ENCODE data around the gene CDON.

CDON gene

DNA sequence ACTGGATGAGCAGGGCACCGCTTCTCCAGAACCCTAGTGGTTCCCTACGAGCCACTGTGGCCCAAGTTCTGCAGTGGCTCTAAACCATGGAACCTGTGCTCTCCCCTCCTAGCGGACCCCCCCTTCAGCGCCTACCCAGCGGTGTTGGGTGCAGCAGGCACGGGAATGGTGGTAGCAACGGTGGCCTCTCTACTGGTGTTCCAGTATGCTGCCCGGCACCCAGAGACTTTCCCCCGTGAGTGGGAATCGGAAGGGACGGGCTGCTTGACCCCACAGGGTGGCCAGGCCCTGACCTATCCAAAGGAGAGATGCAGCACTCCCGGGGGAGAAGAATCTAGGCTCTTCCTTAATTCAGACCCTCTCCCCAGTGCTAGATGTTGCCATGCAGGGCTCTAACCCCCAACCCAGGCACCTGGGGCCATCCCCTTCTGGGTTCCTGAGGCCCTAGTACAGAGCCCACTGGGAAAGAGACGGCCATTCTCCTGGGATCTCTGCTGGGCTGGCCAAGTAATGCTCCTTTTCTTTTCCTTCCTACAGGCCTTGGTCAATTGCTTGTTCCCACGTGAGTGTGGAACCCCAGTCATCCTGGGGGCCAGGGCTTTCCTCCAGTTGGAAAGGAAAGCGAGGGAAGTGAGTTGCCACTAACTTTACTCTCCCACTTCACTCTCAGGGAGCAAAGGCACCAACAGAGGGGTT lies 107.6 kb downstream of the CDON start:
- DNase-seq = no peak

DNA sequence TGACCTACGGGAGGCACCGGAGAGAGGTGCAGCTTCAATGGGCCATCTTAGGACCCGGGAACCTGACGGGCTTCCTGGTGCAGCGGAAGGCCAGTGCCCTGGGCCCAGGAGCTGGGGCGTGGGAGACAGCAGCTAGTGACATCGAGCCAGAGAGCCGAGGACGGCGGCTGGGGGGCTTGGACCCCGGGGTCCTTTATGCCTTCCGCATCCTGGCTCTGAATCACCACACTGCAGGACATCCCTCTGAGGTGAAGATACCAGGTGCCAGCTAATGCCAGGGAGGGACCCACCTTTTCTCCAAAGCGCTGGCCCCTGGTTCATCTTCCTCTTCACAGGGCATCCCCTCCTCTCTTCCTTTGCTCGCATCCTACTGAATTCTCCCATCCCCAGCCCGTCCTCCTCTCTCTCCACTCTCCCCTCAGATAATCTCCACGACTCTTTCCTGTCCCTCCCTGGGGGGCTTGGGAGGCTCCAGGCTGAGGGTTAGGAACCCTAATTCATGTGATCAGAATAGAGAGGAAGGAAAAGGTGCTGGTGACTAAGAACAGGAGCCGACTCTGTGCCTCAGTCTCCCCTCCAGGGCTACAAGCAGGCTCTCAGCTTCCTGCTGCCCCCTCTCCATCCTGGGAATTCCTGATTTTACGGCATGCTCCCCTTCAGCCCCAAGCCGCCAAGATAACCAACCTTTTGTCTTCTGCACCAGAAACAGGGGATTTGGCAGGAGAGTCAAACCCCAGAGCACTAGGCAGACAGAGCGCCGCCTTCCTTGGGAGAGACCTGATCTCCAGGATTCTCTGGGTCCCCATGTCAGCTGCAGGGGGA lies 108.3 kb downstream of the CDON start:
- no peak for DNase-seq

GRCh38 chr11:125953401-125953935 lies 109.2 kb downstream of the CDON start:
- no peak for DNase-seq

GRCh38 chr11:125952973-125953372 lies 109.7 kb downstream of the CDON start:
- no peak for DNase-seq

DNA sequence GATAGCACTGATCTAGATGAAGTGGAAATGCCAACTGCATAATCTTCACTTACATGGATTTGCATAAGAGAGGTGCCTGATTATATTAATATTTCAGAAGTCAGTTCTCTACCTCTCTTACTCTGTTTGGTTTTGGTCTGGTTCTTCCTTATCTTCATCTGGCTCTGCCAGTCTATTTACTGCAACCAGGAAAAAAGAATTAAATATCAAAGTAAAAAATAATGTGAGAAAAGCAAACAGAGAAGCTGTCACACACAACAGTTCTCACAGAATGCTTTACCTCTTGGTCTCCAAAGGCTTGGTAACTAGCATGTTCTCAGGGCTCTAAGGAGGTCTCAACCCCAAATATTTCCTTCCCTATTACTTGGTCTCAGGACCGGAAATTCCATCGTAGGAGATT lies 110.1 kb downstream of the CDON start:
- DNase-seq = no peak

DNA sequence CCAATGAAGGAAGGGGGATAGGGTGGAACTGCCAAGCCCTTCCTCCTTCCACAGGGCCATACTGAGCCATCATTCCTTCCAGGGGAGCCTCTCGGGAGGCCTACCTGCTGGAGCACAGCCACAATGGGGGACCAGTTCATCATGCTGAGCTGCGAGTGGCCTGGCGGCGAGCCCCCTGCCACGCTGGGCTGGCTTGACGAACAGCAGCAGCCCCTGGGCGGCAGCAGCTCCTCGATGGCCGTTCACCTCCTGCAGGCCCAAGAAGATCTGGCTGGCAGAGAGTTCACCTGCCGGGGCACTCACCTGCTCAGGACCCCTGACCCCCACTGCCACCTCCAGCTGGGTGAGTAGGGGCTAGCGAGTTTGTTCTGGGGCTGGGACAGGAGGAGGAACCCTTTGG lies 110.9 kb downstream of the CDON start:
- no peak for DNase-seq

DNA sequence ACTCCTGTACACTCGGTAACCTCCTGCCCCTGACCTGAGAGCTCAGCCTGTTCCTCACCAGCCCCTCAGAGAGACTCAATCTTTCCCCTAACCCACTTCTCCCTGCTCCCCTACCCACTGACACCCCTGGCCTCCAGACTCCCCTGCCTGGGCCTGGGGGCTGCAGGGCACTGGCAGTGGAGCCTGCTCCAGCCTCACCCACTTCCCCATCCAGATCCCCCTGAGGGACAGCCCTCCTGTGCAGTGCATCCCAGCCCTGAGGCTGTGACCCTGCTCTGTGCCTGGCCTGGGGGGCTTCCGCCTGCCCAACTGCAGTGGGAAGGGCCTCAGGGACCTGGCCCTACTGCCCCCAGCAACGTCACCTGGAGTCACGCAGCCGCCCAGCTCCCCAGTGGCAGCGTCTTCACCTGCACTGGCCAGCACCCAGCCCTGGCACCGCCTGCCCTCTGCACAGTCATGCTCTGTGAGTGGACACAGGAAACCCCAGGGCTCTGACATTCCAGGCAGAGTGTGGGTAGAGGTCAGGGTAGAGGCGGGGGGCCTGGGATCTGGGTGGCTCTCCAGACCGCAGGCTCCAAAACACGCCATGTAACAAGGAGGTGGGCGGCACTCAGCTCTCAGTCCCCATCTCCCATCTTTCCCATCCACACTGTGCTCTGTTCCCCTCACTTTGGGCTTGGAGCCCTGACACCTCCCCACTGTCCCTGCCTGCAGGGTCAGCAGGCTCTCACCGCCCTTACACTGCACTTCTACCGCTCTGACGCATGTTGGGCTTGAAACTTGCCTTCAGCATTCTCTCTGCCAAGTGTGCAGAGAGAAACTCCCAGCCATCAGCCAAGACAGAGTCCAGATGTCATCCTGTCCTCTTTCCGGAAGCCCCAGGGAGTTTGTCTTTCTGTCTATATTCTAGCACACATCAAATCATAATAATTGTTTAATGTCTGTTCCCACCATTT lies 111.7 kb downstream of the CDON start:
- no peak for DNase-seq

GRCh38 chr11:125950178-125950490 lies 112.5 kb downstream of the CDON start:
- DNase-seq = no peak

DNA sequence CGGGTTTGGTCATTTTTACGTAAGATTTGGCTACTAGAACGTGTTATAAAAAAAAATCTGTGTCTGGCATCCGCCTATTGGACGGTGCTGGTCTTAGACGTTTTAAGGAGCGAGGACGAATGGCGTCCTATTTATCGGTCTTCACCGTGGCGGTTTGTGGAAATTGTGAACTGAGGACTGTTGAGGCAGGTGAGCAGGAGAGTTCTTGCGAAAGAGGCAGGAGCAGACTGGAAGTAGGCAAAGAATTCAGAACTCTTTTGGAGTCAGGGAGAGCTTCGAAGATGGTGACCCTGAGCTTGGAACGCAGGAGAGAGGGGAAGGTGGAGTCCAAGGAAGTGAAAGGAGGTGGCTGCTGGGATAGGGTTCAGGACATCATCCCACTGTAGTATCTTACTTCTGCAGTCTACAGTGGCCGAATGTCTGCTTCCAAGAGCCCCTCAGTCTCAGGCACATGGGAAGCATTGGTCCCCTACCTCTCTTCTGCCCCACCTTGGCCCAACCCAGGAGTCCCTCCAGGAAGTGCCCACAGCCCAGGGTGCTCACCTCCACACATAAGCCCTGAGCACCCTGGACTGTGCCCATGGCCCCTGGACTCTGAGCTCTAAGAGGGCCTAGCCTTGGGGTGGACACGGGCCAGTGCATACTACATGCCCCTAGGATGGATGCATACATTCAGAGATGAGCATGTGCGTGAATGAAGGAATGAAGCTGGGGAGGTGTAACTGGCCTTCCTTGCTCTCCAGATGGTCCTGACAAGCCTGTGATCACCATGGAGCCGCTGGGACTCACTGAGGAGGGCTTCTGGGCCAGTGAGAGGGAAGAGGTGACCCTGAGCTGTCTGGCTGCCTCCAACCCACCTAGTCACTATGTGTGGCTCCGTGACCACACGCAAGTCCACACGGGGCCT lies 113.1 kb downstream of the CDON start:
- DNase-seq = no peak

DNA sequence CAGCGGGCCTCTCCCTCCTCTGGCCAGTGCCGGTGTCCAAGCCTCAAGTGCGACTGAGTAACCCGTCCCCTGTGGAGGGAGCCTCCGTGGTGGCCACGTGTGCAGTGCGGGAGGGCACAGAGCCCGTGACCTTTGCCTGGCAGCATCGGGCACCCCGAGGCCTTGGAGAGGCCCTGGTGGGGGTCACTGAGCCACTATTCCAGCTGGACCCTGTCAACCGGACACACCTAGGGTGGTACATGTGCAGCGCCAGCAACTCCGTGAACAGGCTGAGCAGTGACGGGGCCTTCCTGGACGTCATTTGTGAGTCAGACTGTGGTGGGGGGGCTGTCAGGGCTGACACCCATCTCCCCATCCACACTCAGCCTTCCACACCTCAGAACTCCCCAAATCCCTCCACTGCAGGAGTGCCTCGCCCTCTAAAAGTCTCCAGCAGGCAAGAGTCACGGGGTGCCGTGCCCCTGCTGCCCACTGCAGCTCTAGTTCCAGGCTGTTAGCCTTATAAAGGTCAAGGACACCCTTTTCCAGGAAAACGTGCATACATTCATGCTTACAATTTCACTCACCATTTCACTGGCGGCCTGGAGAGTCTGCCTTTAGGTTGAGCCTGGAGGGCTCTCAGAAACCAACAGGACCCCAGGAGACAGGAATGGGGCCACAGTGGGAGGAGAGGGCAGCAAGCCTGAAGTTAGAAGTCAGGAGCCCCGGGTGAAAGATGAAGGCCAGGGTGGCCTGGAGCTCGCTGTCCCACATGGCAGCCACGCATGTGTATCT lies 114.2 kb downstream of the CDON start:
- DNase-seq = no peak

- DNase-seq = no peak
These were observed 115.0 kb downstream of the CDON start for GRCh38 chr11:125947419-125948277.

GRCh38 chr11:125946712-125947418 lies 115.8 kb downstream of the CDON start:
- no peak for DNase-seq

- DNase-seq = no peak
These were observed 116.7 kb downstream of the CDON start, which contains the start of gene VSIG10L2 for GRCh38 chr11:125945797-125946520. VSIG10L2 (plus strand) TSS chr11:125946044; CDS start chr11:125946056, 12 bp downstream.

GRCh38 chr11:125945011-125945796 lies 117.5 kb downstream of the CDON start:
- DNase-seq = no peak

GRCh38 chr11:125944350-125945010 lies 118.2 kb downstream of the CDON start:
- no peak for DNase-seq

DNA sequence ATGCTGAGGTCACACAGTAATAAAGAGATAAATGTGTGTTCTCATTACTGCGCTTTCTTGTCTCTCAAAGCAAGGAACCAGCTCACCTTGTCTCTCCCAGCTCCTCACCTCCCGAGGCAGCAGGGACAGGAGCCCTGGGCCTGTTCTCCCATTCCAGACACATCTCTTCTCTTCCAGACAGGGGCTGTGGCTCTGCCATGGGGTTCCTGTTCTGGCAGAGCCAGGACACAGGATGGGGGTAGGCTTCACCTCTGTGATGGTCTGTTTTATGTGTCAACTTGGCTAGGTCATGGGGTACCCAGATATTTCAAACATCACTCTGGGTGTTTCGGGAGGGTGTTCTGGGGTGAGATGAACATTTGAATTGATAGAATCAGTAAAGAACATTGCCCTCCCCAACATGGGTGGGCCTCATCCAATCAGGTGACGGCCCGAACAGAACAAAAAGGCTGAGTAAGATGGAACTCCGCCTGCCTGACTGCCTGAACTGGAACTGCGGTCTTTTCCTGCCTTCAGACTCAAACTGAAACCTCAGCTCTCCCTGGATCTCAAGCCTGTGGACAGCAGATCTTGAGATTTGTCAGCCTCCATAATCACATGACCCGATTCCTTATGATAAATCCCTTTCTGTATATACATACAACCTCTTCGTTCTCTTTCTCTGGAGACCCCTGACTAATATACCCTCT lies 118.9 kb downstream of the CDON start:
- no peak for DNase-seq

Measured in CD4-positive, alpha-beta T cell treated with Interferon gamma for 1 hour (primary cell).